Fibroblast of lung (primary cell): ENCODE results near the gene KIF15. TPM values are rescaled to one million over a fixed set of nuclear protein-coding genes. Genes with fewer than 3 reads are reported as not detected.
A peak's percentile ranks its signal among the peaks of the same experiment; 100 is the strongest.

Experiments
- DNase-seq, 2 donors: peaks; one replicate each; pipeline versions ENCODE4 v3.0.0 to v3.0.0-alpha.2; 2010; ENCODE audit warnings: low read depth in 2 of 2
- H2AFZ ChIP-seq: 2 replicates; pipeline ENCODE4 v1.5.1; 2012; ENCODE audit warnings: low read length, control low read depth, inconsistent platforms
- H3K27ac ChIP-seq: 2 replicates; pipeline ENCODE4 v1.5.1; 2011; ENCODE audit warnings: low read length, control low read depth; ENCODE audit not compliant: insufficient read depth
- H3K27me3 ChIP-seq: 2 replicates; pipeline ENCODE4 v1.5.1; 2011; ENCODE audit warnings: mild to moderate bottlenecking, low read length; ENCODE audit not compliant: control insufficient read depth, insufficient read depth
- H3K36me3 ChIP-seq: 2 replicates; pipeline ENCODE4 v1.5.1; 2011; ENCODE audit warnings: low read length; ENCODE audit not compliant: control insufficient read depth, insufficient read depth
- H3K4me1 ChIP-seq: 2 replicates; pipeline ENCODE4 v1.5.1; 2011; ENCODE audit warnings: low read length; ENCODE audit not compliant: control insufficient read depth, insufficient read depth; ENCODE audit errors: extremely low read depth
- H3K4me2 ChIP-seq: 2 replicates; pipeline ENCODE4 v1.5.1; 2011; ENCODE audit warnings: low read length, control low read depth; ENCODE audit not compliant: insufficient read depth; ENCODE audit errors: extremely low read depth
- H3K4me3 ChIP-seq, 4 experiments: fragments of 200-600 bp in 1 of 4; sonication (generic) in 1 of 4; replicated peaks in 1 of 4; 2 replicates each; pipeline ENCODE4 v1.5.1; 2011 to 2016; ENCODE audit warnings: low read length in 4 of 4, low read depth in 3 of 4, mild to moderate bottlenecking in 3 of 4, control low read depth in 2 of 4, inconsistent platforms in 1 of 4, mixed read lengths in 1 of 4; ENCODE audit not compliant: insufficient read depth in 1 of 4; ENCODE audit errors: control extremely low read depth in 1 of 4
- H3K79me2 ChIP-seq: 2 replicates; pipeline ENCODE4 v1.5.1; 2012; ENCODE audit warnings: mild to moderate bottlenecking, low read length, inconsistent platforms; ENCODE audit not compliant: control insufficient read depth, insufficient read depth
- H3K9ac ChIP-seq: 2 replicates; pipeline ENCODE4 v1.5.1; 2011; ENCODE audit warnings: mild to moderate bottlenecking, low read length, control low read depth; ENCODE audit not compliant: insufficient read depth
- H3K9me3 ChIP-seq: 2 replicates; pipeline ENCODE4 v1.5.1; 2012; ENCODE audit warnings: low read depth, low read length; ENCODE audit not compliant: control insufficient read depth, insufficient read depth
- H4K20me1 ChIP-seq: 2 replicates; pipeline ENCODE4 v1.5.1; 2011; ENCODE audit warnings: low read length; ENCODE audit not compliant: control insufficient read depth, insufficient read depth; ENCODE audit errors: extremely low read depth
- CTCF ChIP-seq, 2 donors: IDR thresholded peaks in 1 of 2; conservative IDR thresholded peaks in 1 of 2; 1 replicate in 1 of 2; 2 replicates in 1 of 2; pipeline ENCODE4 v1.5.1; 2011 to 2012; ENCODE audit warnings: low read length in 2 of 2, control low read depth in 1 of 2, inconsistent platforms in 1 of 2, low read depth in 1 of 2, mild to moderate bottlenecking in 1 of 2
- EZH2 ChIP-seq: IDR thresholded peaks from 2 replicates; pipeline ENCODE4 v1.5.1; 2012; ENCODE audit warnings: low read length, control low read depth, mild to moderate bottlenecking; ENCODE audit errors: missing control alignments
- polyA plus RNA-seq, 2 donors: library from polyadenylated mRNA; depleted of rRNA in 1 of 2; stranded (reverse) in 1 of 2; unstranded in 1 of 2; fragments of >200 nt; gene quantifications; 2 replicates each; pipeline ENCODE4 v1.2.1, GENCODE V29; 2011 to 2012; ENCODE audit warnings: missing spikeins in 1 of 2
- total RNA-seq: library from RNA; depleted of rRNA; stranded (reverse); fragments of >200 nt; gene quantifications from 2 replicates; pipeline ENCODE4 v1.2.1, GENCODE V29; 2014

Gene KIF15
- total and polyA plus RNA-seq, 2 donors (not counting 1 experiment from before 2014, with no cell fraction given): 3.1 to 3.8 TPM

- peak; percentile 20 to 33 for DNase-seq
- Histone ChIP-seq H3K4me2 (no peak overlapping the region), H4K20me1 (no peaks in the 10 kb centered on the region), H3K4me3 (no peak overlapping the region), H3K36me3 (no peaks in the 10 kb centered on the region), H3K9me3 (peaks cover 6% of the 10 kb centered on the region), H3K4me1 (no peaks in the 10 kb centered on the region), H3K9ac (no peak overlapping the region), H2AFZ (no peak overlapping the region), H3K79me2 (no peaks in the 10 kb centered on the region), H3K27me3 (no peaks in the 10 kb centered on the region), H3K27ac (no peak overlapping the region)
- no peak for TF ChIP-seq EZH2
- no peak for TF ChIP-seq CTCF (conservative IDR thresholded peaks at IDR 0.05 in 1 of 2, IDR thresholded peaks at IDR 0.05 in 1 of 2; ENCODE audit: low read depth in 1 of 2, low read length in 2 of 2)
Observed at GRCh38 chr3:44721231-44722102, 40.1 kb upstream of the KIF15 start.

GRCh38 chr3:44722103-44722401 is 39.5 kb upstream of the KIF15 start:
- no peaks in the 10 kb centered on the region for H4K20me1 ChIP-seq
- H3K36me3 ChIP-seq: no peaks in the 10 kb centered on the region
- no peak for TF ChIP-seq EZH2
- TF ChIP-seq CTCF (conservative IDR thresholded peaks at IDR 0.05 in 1 of 2, IDR thresholded peaks at IDR 0.05 in 1 of 2; ENCODE audit: low read depth in 1 of 2, low read length in 2 of 2): no peak
- no peaks in the 10 kb centered on the region for H3K4me1 ChIP-seq
- H3K27me3 ChIP-seq: no peaks in the 10 kb centered on the region
- H3K9me3 ChIP-seq: peaks cover 6% of the 10 kb centered on the region
- H3K4me2 ChIP-seq: no peak overlapping the region
- H3K27ac ChIP-seq: no peak overlapping the region
- H3K4me3 ChIP-seq: no peak overlapping the region
- DNase-seq: peak in 1 of 2 donors; percentile 4
- no peaks in the 10 kb centered on the region for H3K79me2 ChIP-seq
- no peak overlapping the region for H2AFZ ChIP-seq
- H3K9ac ChIP-seq: no peak overlapping the region

- no peaks in the 10 kb centered on the region for H3K79me2 ChIP-seq
- H3K4me3 ChIP-seq: peak within 1 kb of the TSS; percentile 50 to 88 (median 70)
- H2AFZ ChIP-seq: peak within 1 kb of the TSS; percentile 99
- peak within 1 kb of the TSS; percentile 20 for H3K27ac ChIP-seq
- no peaks in the 10 kb centered on the region for H3K4me1 ChIP-seq
- peak within 1 kb of the TSS; percentile 60 for H3K4me2 ChIP-seq
- peaks cover 1% of the 10 kb centered on the region for H3K9me3 ChIP-seq
- no peaks in the 10 kb centered on the region for H4K20me1 ChIP-seq
- no peak for TF ChIP-seq CTCF (conservative IDR thresholded peaks at IDR 0.05 in 1 of 2, IDR thresholded peaks at IDR 0.05 in 1 of 2; ENCODE audit: low read depth in 1 of 2, low read length in 2 of 2)
- TF ChIP-seq EZH2: no peak
- H3K27me3 ChIP-seq: no peaks in the 10 kb centered on the region
- H3K36me3 ChIP-seq: no peaks in the 10 kb centered on the region
- peak; percentile 93 to 96 for DNase-seq
- peak within 1 kb of the TSS; percentile 28 for H3K9ac ChIP-seq
Observed at GRCh38 chr3:44729384-44729910, 32.1 kb upstream of the KIF15 start, which contains the start of gene ZNF501. Gene ZNF501, plus strand, starts transcription at chr3:44729635. Its CDS starts 4,787 bp downstream, at chr3:44734422.
